Effector memory CD4-positive, alpha-beta T cell (primary cell): Measurements from ENCODE around the gene ARGLU1.

Source experiments
- DNase-seq, 3 donors: peaks; one replicate each; pipeline ENCODE4 v3.0.0-alpha.2; 2020
- H3K27ac ChIP-seq: 2 replicates; pipeline ENCODE4 v1.7.0; 2013; ENCODE audit warnings: mild to moderate bottlenecking, low read length, moderate library complexity; ENCODE audit not compliant: insufficient read depth, poor library complexity, severe bottlenecking
- H3K27me3 ChIP-seq: replicated peaks from 2 replicates; pipeline ENCODE4 v1.7.0; 2013; ENCODE audit warnings: mild to moderate bottlenecking, low read length; ENCODE audit not compliant: insufficient read depth, control insufficient read depth, poor library complexity, severe bottlenecking
- H3K36me3 ChIP-seq: 2 replicates; pipeline ENCODE4 v1.7.0; 2013; ENCODE audit warnings: mild to moderate bottlenecking, low read length, moderate library complexity; ENCODE audit not compliant: control insufficient read depth, insufficient read depth
- H3K4me1 ChIP-seq: 2 replicates; pipeline ENCODE4 v1.7.0; 2013; ENCODE audit warnings: low read length, mild to moderate bottlenecking; ENCODE audit not compliant: control insufficient read depth, insufficient read depth, poor library complexity, severe bottlenecking
- H3K4me3 ChIP-seq: 2 replicates; pipeline ENCODE4 v1.7.0; 2013; ENCODE audit warnings: low read length, low read depth, mild to moderate bottlenecking; ENCODE audit not compliant: insufficient read depth, poor library complexity, severe bottlenecking
- H3K9me3 ChIP-seq: 2 replicates; pipeline ENCODE4 v1.7.0; 2013; ENCODE audit warnings: mild to moderate bottlenecking, low read length, moderate library complexity; ENCODE audit not compliant: control insufficient read depth

Gene ARGLU1

GRCh38 chr13:106527445-106527801 is 40.5 kb downstream of the ARGLU1 start:
- Histone ChIP-seq H3K27ac (no peak overlapping the region), H3K36me3 (no peaks in the 10 kb centered on the region), H3K27me3 (peaks cover 14% of the 10 kb centered on the region), H3K4me1 (no peaks in the 10 kb centered on the region), H3K9me3 (no peaks in the 10 kb centered on the region), H3K4me3 (no peak overlapping the region)
- no peak for DNase-seq

- Histone ChIP-seq H3K4me3 (no peak overlapping the region), H3K4me1 (no peaks in the 10 kb centered on the region), H3K27me3 (peaks cover 8% of the 10 kb centered on the region), H3K36me3 (no peaks in the 10 kb centered on the region), H3K27ac (no peak overlapping the region), H3K9me3 (no peaks in the 10 kb centered on the region)
- no peak for DNase-seq
Observed at GRCh38 chr13:106526738-106527444, 41.0 kb downstream of the ARGLU1 start.

GRCh38 chr13:106525865-106526264 is 42.1 kb downstream of the ARGLU1 start:
- Histone ChIP-seq H3K27me3 (peaks cover 3% of the 10 kb centered on the region), H3K27ac (no peak overlapping the region), H3K4me1 (no peaks in the 10 kb centered on the region), H3K9me3 (no peaks in the 10 kb centered on the region), H3K36me3 (no peaks in the 10 kb centered on the region), H3K4me3 (no peak overlapping the region)
- no peak for DNase-seq

GRCh38 chr13:106524108-106524507 is 43.8 kb downstream of the ARGLU1 start:
- no peak for DNase-seq
- Histone ChIP-seq H3K36me3 (no peaks in the 10 kb centered on the region), H3K27ac (no peak overlapping the region), H3K9me3 (no peaks in the 10 kb centered on the region), H3K27me3 (peaks cover 2% of the 10 kb centered on the region), H3K4me3 (no peak overlapping the region), H3K4me1 (no peaks in the 10 kb centered on the region)

- Histone ChIP-seq H3K36me3 (no peaks in the 10 kb centered on the region), H3K4me1 (no peaks in the 10 kb centered on the region), H3K4me3 (no peak overlapping the region), H3K27me3 (no peaks in the 10 kb centered on the region), H3K27ac (no peak overlapping the region), H3K9me3 (no peaks in the 10 kb centered on the region)
- DNase-seq = no peak
Observed at GRCh38 chr13:106523576-106523975, 44.4 kb downstream of the ARGLU1 start.

GRCh38 chr13:106522898-106523525 is 44.9 kb downstream of the ARGLU1 start:
- H3K4me1 ChIP-seq = no peaks in the 10 kb centered on the region
- DNase-seq = no peak
- H3K9me3 ChIP-seq = no peaks in the 10 kb centered on the region
- no peak overlapping the region for H3K4me3 ChIP-seq
- no peak overlapping the region for H3K27ac ChIP-seq
- no peaks in the 10 kb centered on the region for H3K36me3 ChIP-seq
- no peaks in the 10 kb centered on the region for H3K27me3 ChIP-seq

- Histone ChIP-seq H3K4me1 (no peaks in the 10 kb centered on the region), H3K9me3 (no peaks in the 10 kb centered on the region), H3K27ac (no peak overlapping the region), H3K4me3 (no peak overlapping the region), H3K36me3 (no peaks in the 10 kb centered on the region), H3K27me3 (no peaks in the 10 kb centered on the region)
- DNase-seq = no peak
Observed at GRCh38 chr13:106522112-106522705, 45.7 kb downstream of the ARGLU1 start.

- Histone ChIP-seq H3K27ac (no peak overlapping the region), H3K36me3 (no peaks in the 10 kb centered on the region), H3K27me3 (no peaks in the 10 kb centered on the region), H3K9me3 (no peaks in the 10 kb centered on the region), H3K4me3 (no peak overlapping the region), H3K4me1 (no peaks in the 10 kb centered on the region)
- DNase-seq = no peak
Observed at GRCh38 chr13:106521095-106521799, 46.7 kb downstream of the ARGLU1 start.

GRCh38 chr13:106520251-106521054 is 47.5 kb downstream of the ARGLU1 start:
- Histone ChIP-seq H3K9me3 (no peaks in the 10 kb centered on the region), H3K4me3 (no peak overlapping the region), H3K27ac (no peak overlapping the region), H3K27me3 (no peaks in the 10 kb centered on the region), H3K4me1 (no peaks in the 10 kb centered on the region), H3K36me3 (no peaks in the 10 kb centered on the region)
- DNase-seq = no peak
